HCT116 (cell line): ENCODE results near the gene SPX.

Source experiments
- ATF3 ChIP-seq: IDR thresholded peaks from 2 replicates; pipeline ENCODE4 v1.6.1; 2012
- CTCF ChIP-seq, 3 experiments: fragments of 200-600 bp in 1 of 3; sonication (generic) in 1 of 3; IDR thresholded peaks in 2 of 3; conservative IDR thresholded peaks in 1 of 3; 2 replicates each; pipeline ENCODE4 v1.5.1; 2012 to 2017; ENCODE audit warnings: low read depth in 2 of 3, low read length in 2 of 3, antibody characterized with exemption in 1 of 3, borderline replicate concordance in 1 of 3, control low read depth in 1 of 3, mild to moderate bottlenecking in 1 of 3, mixed read lengths in 1 of 3, mixed run types in 1 of 3, moderate library complexity in 1 of 3; ENCODE audit not compliant: insufficient read depth in 1 of 3
- ELF1 ChIP-seq: IDR thresholded peaks from 2 replicates; pipeline ENCODE4 v1.6.1; 2012; ENCODE audit warnings: low read depth, borderline replicate concordance
- EZH2 ChIP-seq: fragments of 200-600 bp; sonication (generic); IDR thresholded peaks from 2 replicates; pipeline ENCODE4 v1.6.1; 2017; ENCODE audit warnings: antibody characterized with exemption, mixed run types
- EZH2phosphoT487 ChIP-seq: fragments of 200-600 bp; IDR thresholded peaks from 2 replicates; pipeline ENCODE4 v1.6.1; 2018; ENCODE audit warnings: antibody characterized with exemption, borderline replicate concordance
- POLR2A ChIP-seq: IDR thresholded peaks from 2 replicates; pipeline ENCODE4 v1.7.0; 2011; ENCODE audit warnings: borderline replicate concordance; ENCODE audit not compliant: insufficient read depth, insufficient read length; ENCODE audit errors: extremely low read depth
- ZBTB33 ChIP-seq: IDR thresholded peaks from 2 replicates; pipeline ENCODE4 v1.6.1; 2011; ENCODE audit warnings: mild to moderate bottlenecking, low read length, moderate library complexity; ENCODE audit not compliant: insufficient replicate concordance; ENCODE audit errors: extremely low read depth

- no peak for TF ChIP-seq EZH2
- TF ChIP-seq ZBTB33, result no peak
- no peak for TF ChIP-seq CTCF (IDR thresholded peaks at IDR 0.05 in 2 of 3, conservative IDR thresholded peaks at IDR 0.05 in 1 of 3; ENCODE audit: borderline replicate concordance in 1 of 3, insufficient read depth in 1 of 3, low read depth in 2 of 3, low read length in 2 of 3)
- TF ChIP-seq EZH2phosphoT487, result no peak
- no peak for TF ChIP-seq ELF1
- TF ChIP-seq ATF3, result no peak
- TF ChIP-seq POLR2A, result no peak
Observed at GRCh38 chr12:21500786-21501257, 25.3 kb upstream of the SPX start.
